Stomach (tissue), 9 donors: Measurements from ENCODE around the gene NOTCH4. TPM values are rescaled to one million over a fixed set of nuclear protein-coding genes. Genes with fewer than 3 reads are reported as not detected.
A peak's percentile ranks its signal among the peaks of the same experiment; 100 is the strongest.

Source experiments
- DNase-seq, 2 donors: peaks; one replicate each; pipeline versions ENCODE4 v3.0.0 to v3.0.0-alpha.2; 2013 to 2019
- H3K27ac ChIP-seq, 5 donors: fragments of 200-600 bp in 4 of 5; sonication (generic) in 4 of 5; one replicate each; pipeline ENCODE4 v1.5.1; 2013 to 2019; ENCODE audit warnings: mild to moderate bottlenecking in 1 of 5, moderate library complexity in 1 of 5
- H3K27me3 ChIP-seq, 3 donors: fragments of 200-600 bp; sonication (generic); one replicate each; pipeline ENCODE4 v1.5.1; 2017 to 2019; ENCODE audit warnings: mixed run types in 1 of 3
- H3K36me3 ChIP-seq, 4 donors: fragments of 200-600 bp; sonication (generic); 1 replicate in 3 of 4; 2 replicates in 1 of 4; pipeline ENCODE4 v1.5.1; 2016 to 2019
- H3K4me1 ChIP-seq, 4 donors: fragments of 200-600 bp; sonication (generic); one replicate each; pipeline ENCODE4 v1.5.1; 2016 to 2019
- H3K4me3 ChIP-seq, 4 donors: fragments of 200-600 bp; sonication (generic) in 3 of 4; one replicate each; pipeline ENCODE4 v1.5.1; 2016 to 2019; ENCODE audit warnings: mild to moderate bottlenecking in 1 of 4
- H3K9me3 ChIP-seq, 4 donors: fragments of 200-600 bp; sonication (generic); one replicate each; pipeline ENCODE4 v1.5.1; 2016 to 2019
- CTCF ChIP-seq, 7 experiments: fragments of 450-650 bp in 4 of 7; fragments of 200-600 bp in 3 of 7; sonication (generic) in 3 of 7; IDR thresholded peaks; one replicate each; pipeline ENCODE4 v1.5.1; 2016 to 2019; ENCODE audit warnings: antibody characterized with exemption in 7 of 7, control low read depth in 2 of 7, mild to moderate bottlenecking in 1 of 7
- EP300 ChIP-seq: sonication (generic); formaldehyde crosslinking; IDR thresholded peaks from one replicate; pipeline ENCODE4 v1.6.1; 2017; ENCODE audit warnings: antibody characterized with exemption
- POLR2A ChIP-seq, 4 donors: fragments of 450-650 bp; IDR thresholded peaks; one replicate each; pipeline ENCODE4 v1.6.1; 2016; ENCODE audit warnings: antibody characterized with exemption in 4 of 4, control low read depth in 2 of 4, mild to moderate bottlenecking in 1 of 4, moderate library complexity in 1 of 4
- POLR2AphosphoS5 ChIP-seq, 3 donors: sonication (generic); formaldehyde crosslinking; IDR thresholded peaks; one replicate each; pipeline ENCODE4 v1.6.1; 2016; ENCODE audit warnings: antibody characterized with exemption in 3 of 3
- WGBS, 5 donors: extraction: QIAGEN DNeasy Blood & Tissue Kit in 3 of 5; methylation state at CpG; one replicate each; pipeline versions ENCODE4 v1.1.5 to v1.1.7; 2013 to 2018; 5-methylcytosine and 5-hydroxymethylcytosine counted together
- intact Hi-C: fragments of 100-400 bp; cut with DNase I; formaldehyde crosslinking; loops from one replicate; pipeline ENCODE4 v1.15.1; 2023; ENCODE audit warnings: low total_unique reads
- polyA plus RNA-seq, 3 donors: library from polyadenylated mRNA; stranded (reverse); fragments of 200-250 nt; gene quantifications; one replicate each; pipeline ENCODE4 v1.2.3, GENCODE V29; 2013
- total RNA-seq, 5 donors: library from RNA; depleted of rRNA; stranded (reverse); fragments of >200 nt; gene quantifications; one replicate each; pipeline versions ENCODE4 v1.1.0 to v1.2.3, GENCODE V29; 2014 to 2016
- donor health status: healthy with polysubstance abuse.
- donor health status: Bipolar disorder and iron deficiency.
- donor health status: healthy.

Gene NOTCH4
- total and polyA plus RNA-seq, 8 donors: 7.3 to 45.5 (median 13.7) TPM

- WGBS, 5 donors: 72 to 79% (median 75%) methylated on average over 4 of the region's 4 CpGs
These were observed 50.7 kb downstream of the NOTCH4 start for GRCh38 chr6:32173051-32173727.

GRCh38 chr6:32171234-32171633 is 52.6 kb downstream of the NOTCH4 start:
- TF ChIP-seq EP300 (no peak), POLR2AphosphoS5 (IDR thresholded peaks at IDR 0.05) (no peak), POLR2A (IDR thresholded peaks at IDR 0.05) (no peak), CTCF (IDR thresholded peaks at IDR 0.05) (no peak)
- Histone ChIP-seq H3K36me3 (peaks cover 42 to 52% (median 50%) of the 10 kb centered on the region in 4 donors), H3K27me3 (no peaks in the 10 kb centered on the region), H3K4me1 (peaks cover 49 to 79% (median 62%) of the 10 kb centered on the region in 4 donors), H3K27ac (no peak overlapping the region), H3K4me3 (no peak overlapping the region), H3K9me3 (no peaks in the 10 kb centered on the region)
- DNase-seq: no peak
- intact Hi-C loops: no loop called here
- 96 to 98% (median 97%) methylated on average over 6 of the region's 6 CpGs for WGBS, 5 donors

More at GRCh38 chr6:32173051-32173727, 50.7 kb downstream of the NOTCH4 start:
- Histone ChIP-seq H3K9me3 (no peaks in the 10 kb centered on the region), H3K4me1 (peaks cover 52 to 73% (median 60%) of the 10 kb centered on the region in 4 donors), H3K27ac (peak overlapping the region in 3 of 5 donors; percentile 11 to 19 (median 15)), H3K4me3 (no peak overlapping the region), H3K27me3 (no peaks in the 10 kb centered on the region), H3K36me3 (peaks cover 29 to 32% (median 30%) of the 10 kb centered on the region in 4 donors)
- intact Hi-C loops: no loop called here
- DNase-seq: no peak
- TF ChIP-seq CTCF (IDR thresholded peaks at IDR 0.05) (no peak), POLR2AphosphoS5 (IDR thresholded peaks at IDR 0.05) (no peak), EP300 (no peak), POLR2A (IDR thresholded peaks at IDR 0.05) (no peak)

GRCh38 chr6:32170294-32170693 is 53.6 kb downstream of the NOTCH4 start:
- TF ChIP-seq POLR2AphosphoS5 (IDR thresholded peaks at IDR 0.05) (no peak), POLR2A (IDR thresholded peaks at IDR 0.05) (no peak), CTCF (IDR thresholded peaks at IDR 0.05) (no peak), EP300 (no peak)
- Histone ChIP-seq H3K27ac (peak overlapping the region in 2 of 5 donors; percentile 74 to 75), H3K36me3 (peaks cover 42 to 61% (median 58%) of the 10 kb centered on the region in 4 donors), H3K27me3 (no peaks in the 10 kb centered on the region), H3K4me3 (no peak overlapping the region), H3K4me1 (peaks cover 46 to 72% (median 56%) of the 10 kb centered on the region in 4 donors), H3K9me3 (no peaks in the 10 kb centered on the region)
- 89 to 97% (median 94%) methylated on average over 11 of the region's 11 CpGs for WGBS, 5 donors
- no peak for DNase-seq
- intact Hi-C loops: no loop called here

- intact Hi-C loops: no loop called here
- H3K36me3 ChIP-seq: peaks cover 42 to 69% (median 67%) of the 10 kb centered on the region in 4 donors
- H3K4me3 ChIP-seq: no peak overlapping the region
- no peak for TF ChIP-seq POLR2A (IDR thresholded peaks at IDR 0.05)
- TF ChIP-seq EP300: no peak
- TF ChIP-seq POLR2AphosphoS5 (IDR thresholded peaks at IDR 0.05): no peak
- no peak for TF ChIP-seq CTCF (IDR thresholded peaks at IDR 0.05)
- H3K9me3 ChIP-seq: no peaks in the 10 kb centered on the region
- DNase-seq: no peak
- WGBS, 5 donors: 59 to 69% (median 65%) methylated on average over 10 to 11 of the region's 11 CpGs
- H3K27ac ChIP-seq: peak overlapping the region; percentile 39 to 75 (median 69)
- peaks cover 37 to 59% (median 43%) of the 10 kb centered on the region in 4 donors for H3K4me1 ChIP-seq
- no peaks in the 10 kb centered on the region for H3K27me3 ChIP-seq
These were observed 54.9 kb downstream of the NOTCH4 start for GRCh38 chr6:32168807-32169591.
